GM10847 (cell line): ENCODE measurements around the gene CABP2.
A peak's percentile ranks its signal among the peaks of the same experiment; 100 is the strongest.

Experiments
- POLR2A ChIP-seq: IDR thresholded peaks from 2 replicates; pipeline ENCODE4 v1.6.1; 2011; ENCODE audit not compliant: insufficient read length; ENCODE audit errors: extremely low read depth

CABP2 gene

DNA sequence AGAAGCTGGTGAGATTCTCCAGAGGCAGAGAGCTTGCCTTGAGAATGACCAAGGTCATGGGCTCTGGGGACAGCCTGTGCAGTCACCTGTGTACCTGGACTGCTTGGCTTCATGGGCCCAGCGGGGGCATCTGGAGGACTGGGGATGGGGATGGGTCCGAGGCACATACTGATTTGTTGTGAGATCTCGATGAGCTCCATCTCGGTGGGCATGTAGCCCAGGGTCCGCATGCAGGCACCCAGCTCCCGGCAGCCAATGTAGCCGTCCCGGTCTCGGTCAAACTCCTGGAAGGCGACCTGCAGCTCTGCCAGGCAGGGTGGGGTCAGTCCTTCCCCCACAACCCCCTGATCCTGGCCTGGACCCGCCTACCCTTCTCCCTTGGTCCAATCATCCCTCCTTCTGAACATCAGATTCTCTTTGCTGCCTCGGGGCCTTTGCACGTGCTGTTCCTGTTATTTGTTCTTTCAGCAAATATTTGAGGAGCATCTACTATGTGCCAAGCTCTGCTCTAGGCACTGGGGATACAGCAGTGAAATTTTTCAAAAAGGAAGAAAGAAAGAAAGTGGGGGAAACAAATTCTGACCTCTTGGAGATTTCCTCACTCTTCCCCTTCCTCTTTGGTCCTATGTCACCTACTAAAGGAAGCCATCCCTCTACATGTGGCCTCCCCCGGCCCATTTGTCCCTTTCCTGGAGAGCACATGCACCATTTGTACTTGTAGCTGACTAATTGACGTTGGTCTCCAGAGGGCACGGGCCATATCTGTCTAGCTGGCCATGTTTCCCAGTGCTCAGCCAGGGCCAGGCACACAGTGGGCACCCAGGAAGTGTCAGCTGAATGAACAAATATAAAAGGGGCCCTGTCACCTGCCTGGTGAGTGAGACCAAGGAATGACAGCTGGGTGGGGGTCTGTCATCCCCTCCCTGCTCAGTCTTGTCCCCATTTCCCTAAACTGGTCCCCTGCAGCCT is 2.1 kb downstream of the CABP2 start:
- TF ChIP-seq POLR2A = no peak

GRCh38 chr11:67519726-67520125 is 3.5 kb downstream of the CABP2 start:
- no peak for TF ChIP-seq POLR2A

DNA sequence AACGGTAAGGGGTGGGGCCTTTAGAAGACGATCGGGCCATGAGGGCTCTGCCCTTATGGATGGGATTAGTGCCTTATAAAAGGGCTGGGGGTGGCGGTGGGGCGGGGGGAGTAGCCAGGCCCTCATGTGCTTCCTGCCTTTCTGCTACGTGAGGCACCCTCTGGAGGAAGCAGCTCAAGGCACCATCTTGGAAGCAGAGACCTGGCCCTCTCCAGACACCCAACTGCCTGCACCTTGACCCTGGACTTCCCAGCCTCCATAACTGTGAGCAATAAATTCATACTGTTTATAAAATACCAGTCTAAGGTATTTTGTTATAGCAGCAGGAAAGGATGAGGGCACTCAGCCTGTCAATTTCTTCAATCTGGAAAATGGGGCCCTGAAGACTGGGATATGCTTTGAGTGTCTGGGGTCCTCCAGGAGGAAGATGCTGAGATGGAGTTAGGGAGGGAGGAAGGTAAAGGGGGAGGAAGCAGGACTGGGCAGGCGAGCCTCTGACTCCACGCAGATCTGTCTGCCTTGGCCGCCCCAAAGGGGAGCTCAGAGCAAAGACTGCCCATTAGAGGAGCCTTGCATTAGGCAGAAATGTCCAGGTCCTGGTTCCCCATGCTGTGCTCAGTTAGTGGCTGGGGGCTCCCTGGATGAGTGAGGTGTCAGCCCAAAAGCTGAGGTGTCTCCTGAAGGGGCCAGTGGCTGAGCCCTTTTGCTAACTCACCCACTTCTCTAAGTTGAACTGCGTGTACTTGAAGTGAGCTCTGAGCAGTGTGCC is 5.3 kb downstream of the CABP2 start:
- TF ChIP-seq POLR2A = no peak

GRCh38 chr11:67516806-67517205 is 6.4 kb downstream of the CABP2 start:
- TF ChIP-seq POLR2A = no peak

GRCh38 chr11:67514116-67514515 is 9.1 kb downstream of the CABP2 start:
- TF ChIP-seq POLR2A = no peak

DNA sequence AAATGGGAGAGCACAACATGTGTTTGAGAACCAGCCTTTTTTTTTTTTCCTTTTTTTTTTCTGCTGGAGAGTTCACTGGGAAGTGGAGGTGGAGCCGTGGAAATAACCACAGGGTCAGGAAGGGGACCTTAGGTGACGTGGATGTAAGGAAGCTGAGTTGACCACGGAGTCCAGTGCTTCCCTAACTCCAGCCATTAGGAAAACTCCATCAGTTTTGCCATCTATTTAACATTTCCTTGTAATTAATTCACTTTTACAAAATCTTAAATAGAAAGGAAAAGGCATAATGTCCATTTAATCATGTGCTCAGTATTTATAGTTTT is 13.3 kb downstream of the CABP2 start:
- no peak for TF ChIP-seq POLR2A

GRCh38 chr11:67508486-67509121 is 14.6 kb downstream of the CABP2 start:
- peak; percentile 59 for TF ChIP-seq POLR2A

DNA sequence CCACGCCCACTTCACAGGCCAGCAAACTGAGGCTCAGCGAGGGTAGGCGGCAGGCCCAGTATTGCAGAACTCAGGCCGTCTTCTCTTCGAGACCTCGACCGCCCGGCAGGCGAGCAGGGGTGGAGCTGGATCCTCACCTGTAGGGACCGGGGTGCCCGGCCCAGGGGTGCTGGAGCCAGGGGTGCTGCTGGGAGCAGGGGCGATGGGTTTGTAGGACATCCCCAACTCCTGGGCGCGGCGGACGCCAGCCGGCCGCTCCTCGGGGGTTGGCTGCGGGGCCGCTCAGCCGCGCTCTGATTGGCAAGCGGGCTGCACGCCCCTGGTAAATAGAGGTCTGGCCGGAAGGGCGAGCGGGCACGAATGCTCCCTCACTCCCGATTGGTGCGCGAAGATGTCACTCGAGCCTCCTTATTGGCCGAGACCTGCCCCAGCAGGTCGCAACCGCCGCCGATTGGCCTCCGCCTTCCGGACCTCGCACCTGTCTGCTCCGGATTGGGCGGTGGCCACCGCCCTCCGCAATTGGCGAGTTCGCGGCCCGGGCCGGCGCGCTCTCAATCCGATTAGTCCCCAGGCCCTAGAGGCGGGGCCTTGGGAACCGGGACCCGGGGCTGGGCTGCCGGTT is 15.3 kb downstream of the CABP2 start, which contains the start of gene CDK2AP2:
Gene CDK2AP2 (minus strand): TSS at position 299 of the 622 bp plus-strand sequence. CDS start 80 bp downstream, at position 219.
- peak; percentile 54 for TF ChIP-seq POLR2A

- no peak for TF ChIP-seq POLR2A
Measured at GRCh38 chr11:67507242-67507863, 15.9 kb downstream of the CABP2 start.

DNA sequence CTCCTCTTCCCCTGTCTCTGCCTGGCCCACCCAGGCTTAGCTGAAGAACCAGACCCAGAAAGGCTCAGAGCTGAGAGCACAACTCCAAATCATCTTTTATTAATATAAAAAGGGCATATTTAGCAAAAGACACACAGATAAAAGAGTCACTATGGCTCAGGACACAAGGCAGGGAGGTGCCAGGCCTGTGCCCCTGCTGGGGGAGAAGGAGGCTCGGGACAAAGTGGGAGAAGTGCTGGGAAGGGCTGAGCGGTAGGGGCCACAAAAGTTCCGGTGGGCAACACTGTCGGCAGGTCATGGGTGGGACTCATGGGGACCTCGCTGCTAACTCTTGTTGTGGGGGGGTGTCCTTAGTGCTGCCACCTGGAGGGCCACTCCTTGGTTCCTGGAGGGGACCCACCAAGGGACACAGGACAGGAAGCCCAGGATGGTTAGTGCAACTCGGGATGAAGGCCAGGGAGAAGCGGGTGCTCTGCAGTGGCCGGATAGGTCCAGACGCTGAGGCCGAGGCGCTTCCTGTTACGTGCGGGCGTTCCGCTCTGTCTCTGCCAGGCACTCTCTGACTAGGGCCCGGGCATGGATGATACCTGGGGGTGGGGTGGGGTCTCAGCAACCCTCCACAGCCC is 16.7 kb downstream of the CABP2 start:
- no peak for TF ChIP-seq POLR2A

- peak; percentile 15 for TF ChIP-seq POLR2A
Measured at GRCh38 chr11:67505605-67506396, 17.4 kb downstream of the CABP2 start.

DNA sequence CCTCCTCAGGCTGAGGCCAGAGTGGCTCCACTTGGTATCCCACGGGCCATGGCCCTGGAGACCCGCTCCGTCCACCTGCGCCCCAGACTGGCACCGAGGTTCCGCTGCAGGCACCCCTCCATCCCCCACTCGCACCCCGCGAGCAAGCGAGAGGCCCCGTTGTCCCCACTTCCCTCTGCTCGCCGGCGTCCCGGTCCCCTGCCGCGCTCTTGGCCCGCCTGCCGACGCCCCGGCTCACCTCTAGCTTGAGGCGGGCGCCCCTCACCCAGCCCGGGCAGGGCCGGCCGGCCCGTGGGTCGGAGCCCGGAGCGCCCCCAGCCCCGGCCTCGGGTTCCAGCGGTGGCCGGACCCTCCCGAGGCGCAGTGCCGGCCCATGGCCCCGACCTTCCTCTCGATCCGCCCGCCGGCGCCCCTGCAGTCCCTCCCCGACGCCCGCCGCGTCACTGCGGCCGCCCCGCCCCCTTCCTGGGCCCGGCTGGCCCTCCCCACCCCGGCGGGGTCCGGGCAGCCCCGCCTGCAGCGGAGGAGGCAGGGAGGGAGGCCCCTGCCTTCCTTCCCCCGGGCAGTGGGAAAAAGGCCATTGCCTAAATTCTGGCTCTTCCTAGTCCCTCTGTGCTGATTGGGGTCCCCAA is 18.2 kb downstream of the CABP2 start, which contains the start of gene PITPNM1:
Gene PITPNM1 (minus strand): TSS at position 414 of the 632 bp plus-strand sequence. CDS start 1,183 bp downstream, outside the sequence.
- TF ChIP-seq POLR2A = peak; percentile 30
